Activated naive CD8-positive, alpha-beta T cell treated with anti-CD3 and anti-CD28 coated beads, Interleukin-2, amount 50 U/mL, for 24 hours (primary cell): ENCODE results near the gene MALRD1.

Experiments
- ATAC-seq: fragments of 150-1000 bp; cut with Tn5 transposase; one replicate; pipeline ENCODE4 v1.10.0; 2021
- DNase-seq: peaks from one replicate; pipeline ENCODE4 v3.0.0; 2021
- H3K27ac Mint-ChIP-seq: one replicate; pipeline ENCODE4 v1.8.0; 2021; ENCODE audit warnings: mild to moderate bottlenecking, mixed read lengths
- H3K27me3 Mint-ChIP-seq: one replicate; pipeline ENCODE4 v1.8.0; 2021; ENCODE audit warnings: mixed read lengths
- H3K36me3 Mint-ChIP-seq: one replicate; pipeline ENCODE4 v1.8.0; 2021; ENCODE audit warnings: low read depth, mixed read lengths
- H3K4me1 Mint-ChIP-seq: one replicate; pipeline ENCODE4 v1.8.0; 2021; ENCODE audit warnings: mixed read lengths
- H3K4me3 Mint-ChIP-seq: one replicate; pipeline ENCODE4 v1.8.0; 2021; ENCODE audit warnings: mild to moderate bottlenecking, moderate library complexity, mixed read lengths
- H3K9me3 Mint-ChIP-seq: one replicate; pipeline ENCODE4 v1.8.0; 2021; ENCODE audit warnings: mixed read lengths

Gene MALRD1

GRCh38 chr10:19775296-19775695 lies 726.7 kb downstream of the MALRD1 start:
- DNase-seq, result no peak
- Mint-ChIP-seq H3K4me1 (no peaks in the 10 kb centered on the region), H3K27ac (no peak overlapping the region), H3K9me3 (peaks cover 9% of the 10 kb centered on the region), H3K27me3 (peaks cover 2% of the 10 kb centered on the region), H3K36me3 (no peaks in the 10 kb centered on the region), H3K4me3 (no peak overlapping the region)
- ATAC-seq, result no peak

- H3K4me3 Mint-ChIP-seq, result no peak overlapping the region
- H3K9me3 Mint-ChIP-seq, result peaks cover 13% of the 10 kb centered on the region
- peaks cover 2% of the 10 kb centered on the region for H3K27me3 Mint-ChIP-seq
- no peak for DNase-seq
- H3K4me1 Mint-ChIP-seq, result no peaks in the 10 kb centered on the region
- H3K27ac Mint-ChIP-seq, result no peak overlapping the region
- ATAC-seq, result no peak
- H3K36me3 Mint-ChIP-seq, result no peaks in the 10 kb centered on the region
Observed at GRCh38 chr10:19777806-19778205, 729.2 kb downstream of the MALRD1 start.

GRCh38 chr10:19778996-19779395 lies 730.4 kb downstream of the MALRD1 start:
- Mint-ChIP-seq H3K9me3 (peaks cover 13% of the 10 kb centered on the region), H3K36me3 (no peaks in the 10 kb centered on the region), H3K27ac (no peak overlapping the region), H3K27me3 (peaks cover 2% of the 10 kb centered on the region), H3K4me3 (no peak overlapping the region), H3K4me1 (no peaks in the 10 kb centered on the region)
- DNase-seq (no peak), ATAC-seq (no peak)

- peaks cover 8% of the 10 kb centered on the region for H3K9me3 Mint-ChIP-seq
- no peaks in the 10 kb centered on the region for H3K27me3 Mint-ChIP-seq
- H3K4me1 Mint-ChIP-seq, result no peaks in the 10 kb centered on the region
- ATAC-seq (no peak), DNase-seq (no peak)
- no peak overlapping the region for H3K4me3 Mint-ChIP-seq
- no peak overlapping the region for H3K27ac Mint-ChIP-seq
- H3K36me3 Mint-ChIP-seq, result no peaks in the 10 kb centered on the region
Observed at GRCh38 chr10:19782430-19783089, 734.0 kb downstream of the MALRD1 start.

- no peaks in the 10 kb centered on the region for H3K36me3 Mint-ChIP-seq
- H3K27ac Mint-ChIP-seq, result no peak overlapping the region
- H3K9me3 Mint-ChIP-seq, result peaks cover 6% of the 10 kb centered on the region
- H3K4me3 Mint-ChIP-seq, result no peak overlapping the region
- H3K4me1 Mint-ChIP-seq, result no peaks in the 10 kb centered on the region
- peaks cover 2% of the 10 kb centered on the region for H3K27me3 Mint-ChIP-seq
- ATAC-seq (no peak), DNase-seq (no peak)
Observed at GRCh38 chr10:19783721-19784120, 735.1 kb downstream of the MALRD1 start.
